DMS114 treated with DMSO at 0.1 percent for 48 hours (cell line): ENCODE results near the gene KCNA10.

Source experiments
- DNase-seq: peaks from one replicate; lab custom pipeline; 2025; ENCODE audit not compliant: unreplicated experiment; lab: John Stamatoyannopoulos, UW

Gene KCNA10

GRCh38 chr1:110502402-110503151 lies 16.4 kb downstream of the KCNA10 start:
- no peak for DNase-seq

GRCh38 chr1:110501488-110502132 lies 17.4 kb downstream of the KCNA10 start:
- DNase-seq, result no peak

GRCh38 chr1:110498270-110498669 lies 20.7 kb downstream of the KCNA10 start:
- DNase-seq, result no peak

- DNase-seq, result peak; percentile 73
Observed at GRCh38 chr1:110495926-110496600, 22.9 kb downstream of the KCNA10 start.

- DNase-seq, result no peak
Observed at GRCh38 chr1:110494522-110495406, 24.2 kb downstream of the KCNA10 start.

- DNase-seq, result no peak
Observed at GRCh38 chr1:110494036-110494435, 24.9 kb downstream of the KCNA10 start.

- no peak for DNase-seq
Observed at GRCh38 chr1:110493059-110493699, 25.8 kb downstream of the KCNA10 start.

GRCh38 chr1:110492573-110492972 lies 26.4 kb downstream of the KCNA10 start:
- DNase-seq, result no peak

- DNase-seq, result no peak
Observed at GRCh38 chr1:110490791-110491451, 28.1 kb downstream of the KCNA10 start.

GRCh38 chr1:110489973-110490542 lies 28.9 kb downstream of the KCNA10 start:
- no peak for DNase-seq

- no peak for DNase-seq
Observed at GRCh38 chr1:110489406-110489805, 29.6 kb downstream of the KCNA10 start.

GRCh38 chr1:110488867-110489266 lies 30.1 kb downstream of the KCNA10 start:
- no peak for DNase-seq

- no peak for DNase-seq
Observed at GRCh38 chr1:110488161-110488560, 30.8 kb downstream of the KCNA10 start.

- no peak for DNase-seq
Observed at GRCh38 chr1:110487726-110488125, 31.2 kb downstream of the KCNA10 start.

- DNase-seq, result no peak
Observed at GRCh38 chr1:110485725-110486124, 33.2 kb downstream of the KCNA10 start.

GRCh38 chr1:110484801-110485200 lies 34.2 kb downstream of the KCNA10 start:
- DNase-seq, result no peak

GRCh38 chr1:110483308-110483685 lies 35.7 kb downstream of the KCNA10 start:
- no peak for DNase-seq

GRCh38 chr1:110482662-110483307 lies 36.2 kb downstream of the KCNA10 start:
- no peak for DNase-seq

GRCh38 chr1:110481968-110482623 lies 36.9 kb downstream of the KCNA10 start:
- no peak for DNase-seq
